ENCODE measurements around the gene IGSF3.

- TF ChIP-seq CTCF (IDR thresholded peaks at IDR 0.05) (no peak), POLR2A (IDR thresholded peaks at IDR 0.05) (no peak)
Measured at GRCh38 chr1:116558571-116558970, 109.0 kb downstream of the IGSF3 start.

All from Peyer's patch (tissue), 4 donors.